Common myeloid progenitor, CD34-positive (primary cell): ENCODE measurements around the gene EEA1.

Experiments used
- CTCF ChIA-PET: fragments of 350-600 bp; sonication (Branson Sonifier 250); formaldehyde crosslinking; loops from one replicate; lab custom pipeline; 2021; ENCODE audit warnings: antibody characterized with exemption; lab: Charles Lee
- POLR2A ChIA-PET: fragments of 350-600 bp; sonication (Branson Sonifier 250); formaldehyde crosslinking; loops from one replicate; lab custom pipeline; 2021; ENCODE audit warnings: antibody characterized with exemption; lab: Charles Lee
- DNase-seq, 3 donors: peaks; one replicate each; pipeline versions ENCODE4 v3.0.0 to v3.0.0-alpha.2; 2013
- H3K27ac ChIP-seq, 2 experiments: 1 replicate in 1 of 2; 2 replicates in 1 of 2; pipeline ENCODE4 v1.7.0; 2013; ENCODE audit warnings: inconsistent platforms in 2 of 2, low read length in 2 of 2, mild to moderate bottlenecking in 2 of 2, low read depth in 1 of 2, moderate library complexity in 1 of 2; ENCODE audit not compliant: severe bottlenecking in 2 of 2, insufficient read depth in 1 of 2, poor library complexity in 1 of 2
- H3K27me3 ChIP-seq, 5 experiments: replicated peaks in 2 of 5; 1 replicate in 3 of 5; 2 replicates in 2 of 5; pipeline versions ENCODE4 v1.6.1 to v1.7.0; 2013; ENCODE audit warnings: low read length in 4 of 5, mild to moderate bottlenecking in 2 of 5, moderate library complexity in 2 of 5, inconsistent platforms in 1 of 5; ENCODE audit not compliant: insufficient read depth in 5 of 5, control insufficient read depth in 4 of 5
- H3K36me3 ChIP-seq, 4 experiments: 1 replicate in 2 of 4; 2 replicates in 2 of 4; pipeline versions ENCODE4 v1.6.1 to v1.7.0; 2013; ENCODE audit warnings: low read length in 3 of 4, control low read depth in 1 of 4, mild to moderate bottlenecking in 1 of 4; ENCODE audit not compliant: control insufficient read depth in 4 of 4, insufficient read depth in 4 of 4
- H3K4me1 ChIP-seq, 4 experiments: 1 replicate in 3 of 4; 2 replicates in 1 of 4; pipeline versions ENCODE4 v1.6.1 to v1.7.1; 2013; ENCODE audit warnings: low read length in 3 of 4, mild to moderate bottlenecking in 3 of 4, control low read depth in 1 of 4, inconsistent platforms in 1 of 4, moderate library complexity in 1 of 4; ENCODE audit not compliant: control insufficient read depth in 4 of 4, insufficient read depth in 4 of 4; ENCODE audit errors: control extremely low read depth in 1 of 4
- H3K4me3 ChIP-seq, 7 experiments: 1 replicate in 4 of 7; 2 replicates in 3 of 7; pipeline versions ENCODE4 v1.5.1 to v1.7.0; 2013; ENCODE audit warnings: mild to moderate bottlenecking in 7 of 7, low read length in 6 of 7, moderate library complexity in 6 of 7, inconsistent platforms in 2 of 7, low read depth in 2 of 7, control low read depth in 1 of 7; ENCODE audit not compliant: insufficient read depth in 4 of 7, control insufficient read depth in 1 of 7; ENCODE audit errors: extremely low read depth in 1 of 7
- H3K9me3 ChIP-seq, 5 experiments: 1 replicate in 4 of 5; 2 replicates in 1 of 5; pipeline versions ENCODE4 v1.6.1 to v1.7.1; 2013; ENCODE audit warnings: low read length in 4 of 5, mild to moderate bottlenecking in 2 of 5, inconsistent platforms in 1 of 5, low read depth in 1 of 5, moderate library complexity in 1 of 5; ENCODE audit not compliant: control insufficient read depth in 4 of 5, insufficient read depth in 2 of 5; ENCODE audit errors: control extremely low read depth in 1 of 5
- WGBS: methylation state at CpG from one replicate; pipeline ENCODE4 v1.1.5; 2013; ENCODE audit not compliant: insufficient coverage; 5-methylcytosine and 5-hydroxymethylcytosine counted together

EEA1 gene

GRCh38 chr12:92927436-92928281 is 1.4 kb downstream of the EEA1 start:
- ChIA-PET CTCF (interaction anchor here (0.8 to 2.7 kb wide), 7 partner anchors 62 to 456 kb away, joined by 3 to 14 read pairs (median 3); no protein-coding TSS in a partner anchor), POLR2A (no interaction called here)
- Histone ChIP-seq H3K4me3 (peak overlapping the region in 6 of 7 experiments; percentile 63 to 84 (median 78)), H3K4me1 (peaks cover 11 to 34% (median 25%) of the 10 kb centered on the region in 4 experiments), H3K36me3 (no peaks in the 10 kb centered on the region), H3K9me3 (no peaks in the 10 kb centered on the region), H3K27ac (peak overlapping the region; percentile 74 to 93), H3K27me3 (no peaks in the 10 kb centered on the region)
- WGBS = 55% methylated on average over 5 of the region's 7 CpGs
- peak in 2 of 3 donors; percentile 38 to 43 for DNase-seq

DNA sequence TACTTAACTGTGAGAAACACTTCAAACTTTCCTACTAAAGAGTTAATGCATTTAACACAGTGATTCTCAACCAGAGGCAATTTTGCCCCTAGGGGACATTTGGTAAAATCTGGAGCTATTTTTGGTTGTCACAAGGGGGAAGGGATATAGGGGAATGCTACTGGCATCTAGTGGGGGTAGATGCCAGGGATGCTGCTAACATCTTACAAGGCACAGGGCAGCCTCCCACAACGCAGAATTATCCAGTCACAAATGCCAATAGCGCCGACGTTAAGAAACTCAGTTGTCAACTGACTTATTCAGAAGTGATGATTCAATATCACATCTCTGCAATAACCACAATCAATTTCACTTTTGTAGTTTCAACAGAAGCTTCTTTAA is 2.0 kb downstream of the EEA1 start:
- Histone ChIP-seq H3K4me1 (peaks cover 11 to 34% (median 25%) of the 10 kb centered on the region in 4 experiments), H3K4me3 (peak overlapping the region in 2 of 7 experiments; percentile 16 to 82), H3K36me3 (peaks cover 0 to 3% (median 0%) of the 10 kb centered on the region in 4 experiments), H3K9me3 (no peaks in the 10 kb centered on the region), H3K27me3 (no peaks in the 10 kb centered on the region), H3K27ac (no peak overlapping the region)
- CTCF ChIA-PET = interaction anchor here (0.8 to 2.7 kb wide), 11 partner anchors 16 to 457 kb away, joined by 3 to 14 read pairs (median 4); no protein-coding TSS in a partner anchor
- POLR2A ChIA-PET = no interaction called here
- peak; percentile 56 to 62 (median 62) for DNase-seq
- WGBS = 56% methylated on average over 4 of the region's 4 CpGs

- peak overlapping the region in 1 of 7 experiments; percentile 16 for H3K4me3 ChIP-seq
- CTCF ChIA-PET = interaction anchor here (0.6 to 2.7 kb wide), 10 partner anchors 15 to 142 kb away, joined by 3 to 14 read pairs (median 4); no protein-coding TSS in a partner anchor
- peaks cover 0 to 4% (median 0%) of the 10 kb centered on the region in 4 experiments for H3K36me3 ChIP-seq
- no peak for DNase-seq
- no peaks in the 10 kb centered on the region for H3K9me3 ChIP-seq
- H3K4me1 ChIP-seq = peaks cover 11 to 34% (median 25%) of the 10 kb centered on the region in 4 experiments
- H3K27me3 ChIP-seq = no peaks in the 10 kb centered on the region
- POLR2A ChIA-PET = interaction anchor here (0.5 kb wide), 1 partner anchor 21 kb away, joined by 4 read pairs; no protein-coding TSS in a partner anchor
- 86% methylated on average over 3 of the region's 4 CpGs for WGBS
- H3K27ac ChIP-seq = no peak overlapping the region
Observed at GRCh38 chr12:92926549-92926948, 2.5 kb downstream of the EEA1 start.

GRCh38 chr12:92921877-92922276 is 7.2 kb downstream of the EEA1 start:
- peaks cover 0 to 8% (median 4%) of the 10 kb centered on the region in 4 experiments for H3K4me1 ChIP-seq
- no peak overlapping the region for H3K27ac ChIP-seq
- peaks cover 0 to 4% (median 0%) of the 10 kb centered on the region in 4 experiments for H3K36me3 ChIP-seq
- H3K4me3 ChIP-seq = no peak overlapping the region
- WGBS = 88% methylated on average over 1 of the region's 1 CpG
- no peaks in the 10 kb centered on the region for H3K9me3 ChIP-seq
- no peak for DNase-seq
- ChIA-PET POLR2A (no interaction called here), CTCF (no interaction called here)
- no peaks in the 10 kb centered on the region for H3K27me3 ChIP-seq

- H3K4me3 ChIP-seq = no peak overlapping the region
- ChIA-PET POLR2A (no interaction called here), CTCF (no interaction called here)
- no peaks in the 10 kb centered on the region for H3K9me3 ChIP-seq
- DNase-seq = no peak
- no peak overlapping the region for H3K27ac ChIP-seq
- peaks cover 0 to 11% (median under 1%) of the 10 kb centered on the region in 4 experiments for H3K4me1 ChIP-seq
- no peaks in the 10 kb centered on the region for H3K27me3 ChIP-seq
- WGBS = 100% methylated on average over 1 of the region's 2 CpGs
- no peaks in the 10 kb centered on the region for H3K36me3 ChIP-seq
Observed at GRCh38 chr12:92915365-92915764, 13.7 kb downstream of the EEA1 start.

DNA sequence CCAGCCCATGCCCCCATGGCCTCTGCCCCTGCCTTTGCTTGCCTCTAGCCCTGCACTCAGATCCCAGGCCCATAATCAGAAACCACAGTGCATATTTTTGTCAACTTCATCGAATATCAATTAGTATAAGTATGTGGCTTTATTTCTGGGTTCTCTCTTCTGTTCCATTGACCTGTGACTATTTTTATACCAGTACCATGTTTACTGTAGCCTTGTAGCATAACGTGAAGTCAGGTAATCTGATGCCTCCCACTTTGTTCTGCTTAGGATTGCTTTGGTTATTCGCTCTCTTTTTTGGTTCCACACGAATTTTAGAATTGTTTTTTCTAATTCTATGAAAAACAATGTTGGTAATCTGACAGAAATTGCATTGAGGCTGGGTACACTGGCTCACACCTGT is 14.9 kb downstream of the EEA1 start:
- POLR2A ChIA-PET = no interaction called here
- 95% methylated on average over 3 of the region's 4 CpGs for WGBS
- CTCF ChIA-PET = no interaction called here
- H3K4me3 ChIP-seq = no peak overlapping the region
- H3K4me1 ChIP-seq = peaks cover 0 to 11% (median under 1%) of the 10 kb centered on the region in 4 experiments
- no peak overlapping the region for H3K27ac ChIP-seq
- no peak for DNase-seq
- no peaks in the 10 kb centered on the region for H3K27me3 ChIP-seq
- peaks cover 0 to 6% (median 2%) of the 10 kb centered on the region in 4 experiments for H3K36me3 ChIP-seq
- H3K9me3 ChIP-seq = peaks cover 0 to 6% (median 2%) of the 10 kb centered on the region in 5 experiments

GRCh38 chr12:92912672-92913071 is 16.4 kb downstream of the EEA1 start:
- ChIA-PET POLR2A (no interaction called here), CTCF (interaction anchor here (1.3 kb wide), 1 partner anchor 17 kb away, joined by 3 read pairs; the partner anchor contains the start of gene EEA1)
- WGBS = 71% methylated on average over 2 of the region's 2 CpGs

More at GRCh38 chr12:92912672-92913071, 16.4 kb downstream of the EEA1 start:
- no peak for DNase-seq
- Histone ChIP-seq H3K36me3 (peaks cover 0 to 8% (median 2%) of the 10 kb centered on the region in 4 experiments), H3K27ac (no peak overlapping the region), H3K4me1 (peaks cover 0 to 17% (median 3%) of the 10 kb centered on the region in 4 experiments), H3K27me3 (no peaks in the 10 kb centered on the region), H3K9me3 (peaks cover 0 to 12% (median 2%) of the 10 kb centered on the region in 5 experiments), H3K4me3 (no peak overlapping the region)
